GM12874 (cell line): ENCODE results near the gene FAM228B.

Experiments used
- TF ChIP-seq, protein P1 (sequence below): IDR thresholded peaks from 2 replicates; pipeline ENCODE4 v1.5.1; 2011; ENCODE audit warnings: low read depth, mild to moderate bottlenecking, control low read depth, low read length, moderate library complexity; ENCODE audit not compliant: insufficient read depth

Gene FAM228B

DNA sequence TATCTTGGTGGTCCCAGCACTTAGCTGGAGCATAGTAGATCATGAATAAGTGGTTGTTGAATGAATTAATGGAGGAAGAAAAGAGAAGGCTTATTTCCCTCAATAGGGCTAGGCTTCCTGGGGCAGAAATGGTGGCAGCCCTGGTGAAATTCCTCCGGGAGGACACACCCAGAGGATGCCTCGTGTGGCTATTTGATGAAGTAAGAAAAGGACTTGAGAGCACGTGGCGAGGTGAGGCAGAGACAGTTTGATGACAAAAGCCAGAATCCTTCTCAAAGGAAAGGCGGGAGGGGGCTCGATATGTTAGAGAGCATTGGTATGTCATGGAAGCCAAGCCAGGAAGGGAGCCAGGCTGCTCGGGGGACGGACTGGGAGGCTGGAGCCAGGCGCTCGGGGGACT, 66.3 kb downstream of the FAM228B start:
- TF ChIP-seq, protein P1, sequence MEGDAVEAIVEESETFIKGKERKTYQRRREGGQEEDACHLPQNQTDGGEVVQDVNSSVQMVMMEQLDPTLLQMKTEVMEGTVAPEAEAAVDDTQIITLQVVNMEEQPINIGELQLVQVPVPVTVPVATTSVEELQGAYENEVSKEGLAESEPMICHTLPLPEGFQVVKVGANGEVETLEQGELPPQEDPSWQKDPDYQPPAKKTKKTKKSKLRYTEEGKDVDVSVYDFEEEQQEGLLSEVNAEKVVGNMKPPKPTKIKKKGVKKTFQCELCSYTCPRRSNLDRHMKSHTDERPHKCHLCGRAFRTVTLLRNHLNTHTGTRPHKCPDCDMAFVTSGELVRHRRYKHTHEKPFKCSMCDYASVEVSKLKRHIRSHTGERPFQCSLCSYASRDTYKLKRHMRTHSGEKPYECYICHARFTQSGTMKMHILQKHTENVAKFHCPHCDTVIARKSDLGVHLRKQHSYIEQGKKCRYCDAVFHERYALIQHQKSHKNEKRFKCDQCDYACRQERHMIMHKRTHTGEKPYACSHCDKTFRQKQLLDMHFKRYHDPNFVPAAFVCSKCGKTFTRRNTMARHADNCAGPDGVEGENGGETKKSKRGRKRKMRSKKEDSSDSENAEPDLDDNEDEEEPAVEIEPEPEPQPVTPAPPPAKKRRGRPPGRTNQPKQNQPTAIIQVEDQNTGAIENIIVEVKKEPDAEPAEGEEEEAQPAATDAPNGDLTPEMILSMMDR = no peak

DNA sequence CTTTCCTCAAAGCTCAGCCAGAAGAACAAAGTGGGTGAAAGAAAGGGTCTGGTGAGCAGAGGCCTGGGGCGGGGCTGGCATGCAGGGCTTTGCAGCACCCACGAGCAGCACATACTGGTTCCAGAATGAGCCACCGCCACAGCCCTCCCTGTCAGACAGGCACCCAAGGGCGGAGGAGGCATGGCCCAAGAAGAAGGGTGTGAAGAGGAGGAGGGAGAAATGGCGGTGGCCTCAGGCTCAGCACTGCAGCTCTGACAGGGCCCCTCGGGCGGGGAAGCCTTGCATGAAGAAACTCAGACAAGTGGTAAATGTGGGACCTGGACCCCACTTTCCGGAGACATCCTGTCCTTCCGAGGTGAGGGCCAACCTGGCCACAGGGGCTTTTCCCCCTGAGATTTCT, 67.2 kb downstream of the FAM228B start:
- TF ChIP-seq, protein P1 = no peak

DNA sequence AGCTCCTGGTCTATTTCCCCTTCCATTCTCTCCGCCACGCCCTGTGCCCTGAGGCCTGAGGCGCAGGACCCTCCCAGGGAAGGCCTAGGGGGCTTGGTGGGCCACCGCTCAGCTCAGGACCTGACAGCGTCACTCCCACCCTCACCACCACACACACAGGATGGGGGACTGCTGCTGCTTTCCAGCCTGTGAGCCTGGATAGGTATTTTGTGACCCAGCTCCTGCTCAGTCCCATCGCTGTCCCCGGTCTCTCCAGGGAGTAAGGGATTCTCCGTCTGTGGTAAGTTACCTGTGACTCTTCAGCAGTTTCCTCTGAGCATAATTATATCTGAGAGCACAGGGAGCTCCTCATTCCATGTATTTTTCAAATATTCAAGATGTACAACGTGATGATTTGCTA, 67.9 kb downstream of the FAM228B start:
- TF ChIP-seq, protein P1 = no peak

DNA sequence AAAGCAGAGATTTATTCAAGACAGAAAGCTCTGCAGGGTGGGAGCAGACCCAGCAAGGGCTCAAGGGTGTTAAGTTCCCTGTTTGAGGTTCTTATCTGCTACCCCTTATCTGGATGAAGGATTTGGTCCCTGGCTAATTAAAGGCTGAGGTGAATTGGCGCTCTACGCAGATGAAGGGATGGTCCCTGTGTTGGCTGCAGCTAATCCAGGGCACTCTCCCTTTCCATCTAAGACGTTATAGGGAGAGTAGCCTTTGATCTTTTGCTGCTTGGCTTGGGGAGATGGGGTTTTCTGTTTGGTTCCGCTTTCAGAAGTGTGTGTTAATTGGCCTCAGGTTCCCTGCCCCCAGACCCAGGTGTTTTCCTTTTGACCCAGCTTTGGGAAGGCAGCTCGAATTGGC, 68.6 kb downstream of the FAM228B start:
- TF ChIP-seq, protein P1 = no peak

DNA sequence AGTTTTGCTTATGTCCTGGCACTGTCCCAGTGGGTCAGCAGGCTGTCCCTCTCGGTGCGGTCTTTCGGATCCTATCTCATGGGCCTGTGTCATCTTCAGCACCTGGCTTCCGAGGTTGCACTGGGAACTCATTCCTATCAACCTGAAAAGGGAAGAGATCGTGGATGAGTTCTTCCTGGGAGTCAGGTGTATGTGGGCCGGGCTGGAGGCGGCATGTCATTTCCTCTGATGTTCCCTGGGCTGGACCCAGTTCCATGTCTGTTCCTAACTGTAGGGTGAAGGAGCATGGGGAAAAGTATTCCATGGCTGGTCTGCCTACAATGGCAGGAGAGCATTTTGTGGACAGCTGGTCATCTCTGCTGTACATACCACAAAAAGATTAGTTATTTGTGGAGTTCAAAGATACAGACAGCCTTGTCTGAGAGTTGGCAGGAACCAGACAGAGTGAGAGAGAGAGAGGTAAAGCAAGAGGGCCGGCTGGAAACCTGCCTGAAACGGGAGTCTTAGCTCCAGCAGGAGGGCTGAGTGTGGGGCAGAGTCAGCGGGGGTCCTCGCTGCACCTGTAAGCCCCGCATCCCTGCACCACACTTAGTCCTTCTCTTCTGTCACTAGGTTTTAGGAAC, 76.8 kb downstream of the FAM228B start:
- TF ChIP-seq, protein P1 = no peak

DNA sequence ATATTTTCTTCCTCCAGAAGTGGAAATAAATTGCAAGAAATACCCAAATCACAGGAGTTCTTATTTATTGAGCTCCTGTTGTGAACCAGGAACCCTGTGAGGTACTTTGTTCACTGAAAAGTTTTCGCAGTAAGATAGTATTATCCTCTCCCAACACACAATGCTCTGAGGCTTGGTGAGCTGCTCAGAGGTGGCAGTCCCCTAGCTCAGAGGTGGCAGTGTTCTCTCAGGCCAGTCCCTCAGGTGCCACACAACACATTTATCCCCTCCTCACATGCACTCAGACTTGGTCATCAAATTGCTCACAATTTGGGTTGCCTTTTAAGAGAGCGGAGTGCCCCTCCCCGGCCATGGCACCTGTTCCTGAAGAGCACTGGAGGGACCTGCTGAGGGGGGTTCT, 77.5 kb downstream of the FAM228B start:
- TF ChIP-seq, protein P1 = no peak

DNA sequence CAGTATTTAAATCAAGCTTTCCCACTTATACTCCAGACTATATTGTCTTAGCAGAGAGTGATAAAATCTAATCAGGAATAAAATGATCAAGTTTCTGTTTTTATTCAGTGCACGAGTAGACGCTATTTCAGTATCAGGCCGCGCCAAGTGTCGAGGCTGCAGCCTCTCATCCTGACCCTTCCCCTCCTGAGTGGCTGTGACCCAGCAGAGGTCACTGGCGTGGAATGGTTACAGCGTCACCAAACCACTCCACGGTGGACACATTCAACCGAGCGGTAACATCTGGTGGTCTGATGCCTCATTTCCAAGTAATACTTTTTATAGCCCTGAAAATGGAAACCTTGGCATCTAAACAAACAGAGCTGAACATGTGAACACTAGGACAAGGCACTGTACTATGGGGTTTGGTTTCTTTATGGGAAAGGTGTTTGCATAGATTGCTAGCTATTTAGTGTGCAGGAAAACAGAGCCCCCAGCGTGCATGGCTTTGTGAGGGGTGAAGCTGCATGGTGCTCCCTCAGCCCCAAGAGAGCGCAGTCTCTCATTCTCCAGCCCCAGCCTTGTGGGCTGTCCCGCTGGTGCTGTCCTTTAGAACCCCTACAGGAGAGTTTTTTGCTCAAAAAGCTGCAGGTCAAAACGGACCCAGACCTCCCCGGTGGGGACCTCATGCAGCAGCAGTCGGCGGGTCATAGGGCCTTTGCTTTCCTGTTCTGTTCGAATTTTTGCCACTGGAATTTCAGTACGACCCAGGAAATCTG, 79.9 kb downstream of the FAM228B start:
- TF ChIP-seq, protein P1 = no peak
